GM21576 (cell line): ENCODE data around the gene STRBP.
"Not testable (repeated sequence)": the region's sequence is repeated elsewhere in the genome, so short reads cannot be mapped to it uniquely, and the experiment has no call there.

Source experiments
- ATAC-seq: cut with Tn5 transposase; IDR thresholded peaks from one replicate; pipeline ENCODE4 v1.9.1; 2021; ENCODE audit warnings: mild to moderate bottlenecking, moderate library complexity; ENCODE audit not compliant: unreplicated experiment

STRBP gene

DNA sequence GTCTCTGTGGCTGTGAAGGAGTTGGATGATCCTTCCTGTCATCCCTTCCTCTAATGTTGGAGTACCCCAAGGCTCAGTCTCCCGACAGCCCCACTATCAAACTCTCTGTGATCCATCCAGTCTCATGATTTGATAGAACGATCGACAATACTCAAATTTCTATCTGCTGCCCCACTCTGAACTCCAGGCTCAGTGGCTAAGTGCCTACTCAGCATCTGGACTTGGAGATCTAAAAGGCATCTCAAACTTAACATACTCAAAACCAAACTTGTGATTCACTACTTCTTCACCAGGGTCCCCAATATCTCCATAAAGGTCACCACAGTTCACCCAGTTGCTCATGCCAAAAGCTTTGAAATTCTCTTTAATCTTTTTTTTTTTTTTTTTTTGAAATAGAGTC lies 15.1 kb upstream of the STRBP start:
- ATAC-seq, result no peak

DNA sequence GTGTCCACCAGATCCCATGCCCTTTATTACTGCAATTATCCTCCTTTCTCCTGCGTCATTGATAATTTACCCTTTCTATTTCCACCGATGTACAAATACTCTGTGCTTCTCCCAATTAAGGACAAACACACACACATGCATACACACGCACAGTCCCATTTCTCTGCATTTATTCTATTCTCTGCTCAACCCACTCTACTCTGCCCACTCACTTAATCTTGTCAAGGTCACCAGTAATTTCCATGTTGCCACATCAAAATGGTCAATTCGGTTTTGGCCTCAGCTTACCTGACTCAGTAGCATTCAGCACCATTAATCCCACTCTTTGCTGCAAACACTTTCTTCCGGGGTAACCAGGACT lies 14.6 kb upstream of the STRBP start:
- ATAC-seq, result no peak

DNA sequence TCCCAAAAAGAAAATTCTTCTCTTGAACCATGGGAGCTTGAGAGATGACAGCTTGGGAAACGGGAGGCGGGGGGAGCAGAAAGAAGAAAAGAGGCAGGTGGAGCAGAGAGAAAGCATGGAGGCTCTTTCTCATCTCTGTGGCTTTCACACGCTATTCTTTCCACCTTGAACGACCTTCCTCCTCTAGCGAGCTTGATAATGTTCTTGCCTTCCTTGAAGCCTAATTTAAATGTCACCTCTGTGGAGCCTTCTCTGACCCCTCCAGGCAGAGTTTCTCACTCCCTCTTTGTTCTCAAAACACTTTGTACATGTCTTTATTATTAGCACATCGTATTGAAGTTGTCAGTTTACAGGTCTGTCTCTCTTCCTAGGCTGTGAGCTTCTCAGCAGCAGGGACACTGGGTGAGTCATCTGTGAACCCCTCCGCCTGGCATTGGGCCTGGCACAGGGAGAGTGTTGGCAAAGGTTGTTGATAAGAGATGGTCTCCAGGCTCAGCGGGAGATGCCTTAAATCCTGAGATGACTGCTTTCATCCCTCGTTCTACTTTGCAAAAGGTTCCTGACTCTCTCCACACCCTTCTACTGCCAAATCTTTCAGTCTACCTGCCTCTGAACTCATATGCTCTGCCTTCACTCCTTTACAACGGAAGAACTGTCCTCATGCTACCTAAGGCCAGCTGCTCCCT lies 14.1 kb upstream of the STRBP start:
- no peak for ATAC-seq

DNA sequence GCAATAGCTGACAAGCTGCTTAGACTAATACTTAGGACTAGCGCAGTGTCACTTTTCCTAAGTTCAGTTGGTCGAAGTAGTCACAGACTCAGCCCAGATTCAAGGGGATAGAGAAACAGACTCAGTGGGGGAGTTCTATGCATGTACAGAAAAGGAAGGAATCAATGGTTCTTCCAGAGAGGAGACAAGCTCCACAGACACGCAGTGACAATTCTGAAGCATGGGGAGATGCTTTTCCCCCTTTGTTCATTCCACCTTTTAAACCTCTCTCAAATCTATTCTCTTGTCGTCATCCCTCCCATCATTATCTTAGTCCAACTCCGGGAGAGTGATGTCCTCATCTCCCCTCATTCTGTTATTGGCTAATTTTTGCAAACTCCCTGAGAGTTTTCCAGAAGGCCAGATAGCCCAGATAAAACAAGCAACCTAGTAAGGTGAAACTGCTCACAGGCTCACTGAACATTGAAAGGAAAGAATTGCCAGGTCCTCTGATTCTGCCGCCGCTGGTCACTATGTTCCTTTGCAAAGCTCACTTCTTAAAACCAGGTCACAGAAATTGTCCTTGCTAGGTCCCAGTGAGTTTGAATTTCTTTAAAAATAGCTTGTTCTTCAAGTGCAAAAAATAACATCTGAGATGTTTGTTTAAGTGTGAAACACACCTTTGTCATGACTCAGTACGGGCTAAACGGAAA lies 13.4 kb upstream of the STRBP start:
- no peak for ATAC-seq

DNA sequence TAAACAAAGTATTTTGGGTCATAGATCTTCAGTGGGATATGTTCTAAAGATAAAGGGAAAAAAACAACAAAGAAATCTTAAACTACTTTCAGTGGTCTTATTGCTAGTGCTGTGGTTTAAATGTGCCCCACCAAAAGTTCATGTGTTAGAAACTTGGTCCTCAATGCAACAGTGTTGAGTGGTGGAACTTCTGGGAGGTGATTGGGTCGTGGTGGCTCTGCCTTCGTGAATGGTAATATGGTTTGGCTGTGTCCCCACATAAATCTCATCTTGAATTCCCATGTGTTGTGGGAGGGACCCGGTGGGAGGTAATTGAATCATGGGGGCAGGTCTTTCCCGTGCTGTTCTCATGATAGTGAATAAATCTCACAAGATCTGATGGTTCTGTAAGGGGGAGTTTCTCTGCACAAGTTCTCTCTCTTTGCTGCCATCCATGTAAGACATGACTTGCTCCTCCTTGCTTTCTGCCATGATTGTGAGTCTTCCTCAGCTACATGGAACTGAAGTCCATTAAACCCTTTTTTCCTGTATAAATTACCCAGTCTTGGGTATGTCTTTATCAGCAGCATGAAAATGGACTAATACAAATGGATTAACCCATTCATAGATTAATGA lies 10.6 kb upstream of the STRBP start:
- not testable (repeated sequence) for ATAC-seq

DNA sequence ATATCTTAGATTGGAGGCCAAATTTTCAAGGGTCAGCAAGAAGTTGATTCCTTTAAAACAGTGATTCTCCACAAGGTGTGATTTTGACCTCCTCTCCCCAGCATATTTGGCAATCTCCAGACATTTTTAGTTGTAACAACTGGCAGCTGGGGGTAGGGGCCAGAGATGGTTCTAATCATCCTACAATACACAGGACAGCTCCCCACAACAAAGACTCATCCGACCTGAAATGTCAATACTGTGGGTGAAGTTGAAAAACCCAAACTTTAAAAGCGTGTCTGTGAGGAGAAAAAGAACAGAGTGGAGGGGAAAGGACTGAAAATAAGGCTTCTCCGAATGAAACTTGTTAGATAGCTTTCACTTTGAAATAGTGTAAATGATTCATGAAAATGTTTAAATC lies 10.0 kb upstream of the STRBP start:
- no peak for ATAC-seq

DNA sequence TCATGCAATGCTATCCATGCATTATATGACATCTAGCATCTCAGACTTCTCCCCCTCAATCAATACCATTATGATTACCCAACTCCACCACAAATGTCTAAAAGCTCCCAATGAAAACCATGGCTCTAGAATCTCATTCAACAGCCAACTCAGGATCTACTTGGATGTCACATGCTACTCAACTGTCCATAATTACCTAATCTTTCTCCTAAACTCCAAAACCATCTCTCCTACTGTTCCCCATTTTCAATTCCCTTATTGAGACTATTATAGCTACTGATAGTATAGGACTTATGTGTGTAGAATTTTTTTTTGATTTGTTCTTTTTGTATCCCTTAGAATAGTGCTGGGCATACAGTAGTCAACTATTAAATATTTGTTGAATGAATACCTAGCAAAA lies 8.2 kb upstream of the STRBP start:
- no peak for ATAC-seq

DNA sequence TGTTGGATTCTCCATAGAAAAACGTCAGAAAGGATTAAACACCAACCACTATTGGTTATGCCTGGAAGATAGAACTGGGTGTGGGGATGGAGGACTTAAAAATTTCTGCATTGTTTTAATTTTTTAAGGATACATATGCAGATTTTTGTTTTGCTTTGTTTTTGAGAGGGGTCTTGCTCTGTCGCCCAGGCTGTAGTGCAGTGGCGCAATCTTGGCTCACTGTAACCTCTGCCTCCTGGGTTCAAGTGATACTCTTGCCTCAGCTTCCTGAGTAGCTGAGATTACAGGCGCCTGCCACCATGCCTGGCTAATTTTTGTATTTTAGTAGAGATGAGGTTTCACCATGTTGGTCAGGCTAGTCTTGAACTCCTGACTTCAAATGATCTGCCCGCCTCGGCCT lies 2.7 kb upstream of the STRBP start:
- ATAC-seq, result not testable (repeated sequence)

DNA sequence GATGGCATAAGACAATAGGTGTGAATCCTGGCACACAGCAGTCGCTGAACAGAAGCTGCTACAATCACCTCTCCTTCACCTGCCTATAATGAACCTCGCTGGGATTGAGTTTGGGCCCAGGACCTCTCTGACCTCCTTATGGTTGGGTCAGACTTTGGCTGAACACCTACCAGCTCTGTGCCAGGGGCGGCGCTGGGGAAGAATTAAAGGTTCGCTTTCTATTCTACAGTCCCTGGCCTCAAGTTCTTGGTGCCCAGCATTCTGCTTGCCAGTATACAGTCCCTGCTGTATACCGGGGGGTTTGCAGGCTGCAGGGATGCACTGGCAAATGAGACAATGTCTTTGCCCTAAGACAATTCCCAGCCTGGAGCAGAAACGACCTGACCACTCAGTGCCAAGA lies 895 bp upstream of the STRBP start:
- ATAC-seq, result no peak

DNA sequence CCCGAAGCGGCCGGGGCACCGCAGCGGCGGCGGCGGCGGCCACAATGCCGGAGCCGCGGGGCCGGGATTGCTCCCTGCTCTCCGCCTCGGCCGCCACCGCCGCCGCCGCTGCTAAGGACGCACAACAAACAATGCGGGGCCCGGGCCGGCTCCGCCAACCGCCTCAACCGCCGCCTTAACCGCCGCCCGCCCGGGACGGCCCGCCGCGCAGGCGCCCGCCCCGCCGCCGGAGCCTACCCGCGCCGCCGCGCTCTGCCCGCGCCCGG lies 254 bp downstream of the STRBP start:
- no peak for ATAC-seq

DNA sequence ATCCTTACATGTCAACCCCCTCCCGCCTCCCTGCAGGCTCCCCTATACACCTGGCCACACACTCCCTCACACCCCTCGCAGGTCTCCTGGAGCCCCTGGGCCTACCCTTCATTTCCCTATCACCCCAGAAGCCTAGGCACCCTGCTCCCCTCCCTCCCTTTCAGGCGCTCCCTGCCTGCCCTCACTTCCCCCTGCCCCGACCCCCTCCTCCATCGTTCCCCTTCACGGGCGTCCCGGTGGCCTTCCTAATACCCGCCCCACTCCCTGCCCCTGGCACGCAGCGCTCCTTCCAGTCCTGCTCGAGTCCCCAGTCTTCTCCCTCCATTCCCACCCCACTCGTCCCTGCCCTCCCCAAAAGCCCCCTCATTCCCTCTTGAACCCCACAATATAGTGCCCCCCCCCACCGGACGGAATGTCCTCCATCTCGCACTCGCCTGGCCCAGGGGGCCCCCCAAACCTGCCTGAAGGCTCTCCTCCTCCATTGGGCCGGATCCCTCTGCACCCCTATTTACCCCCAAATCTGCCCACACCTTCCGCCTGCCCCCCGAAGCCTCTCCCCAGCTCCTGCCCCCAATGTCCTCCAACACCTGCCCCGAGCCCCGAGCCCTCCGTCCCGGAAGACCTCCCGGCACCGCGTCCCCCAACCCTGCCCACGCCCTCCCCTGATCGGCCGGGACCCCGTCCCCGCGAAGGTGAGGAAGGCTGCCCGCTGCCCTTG lies 746 bp downstream of the STRBP start:
- ATAC-seq, result no peak

DNA sequence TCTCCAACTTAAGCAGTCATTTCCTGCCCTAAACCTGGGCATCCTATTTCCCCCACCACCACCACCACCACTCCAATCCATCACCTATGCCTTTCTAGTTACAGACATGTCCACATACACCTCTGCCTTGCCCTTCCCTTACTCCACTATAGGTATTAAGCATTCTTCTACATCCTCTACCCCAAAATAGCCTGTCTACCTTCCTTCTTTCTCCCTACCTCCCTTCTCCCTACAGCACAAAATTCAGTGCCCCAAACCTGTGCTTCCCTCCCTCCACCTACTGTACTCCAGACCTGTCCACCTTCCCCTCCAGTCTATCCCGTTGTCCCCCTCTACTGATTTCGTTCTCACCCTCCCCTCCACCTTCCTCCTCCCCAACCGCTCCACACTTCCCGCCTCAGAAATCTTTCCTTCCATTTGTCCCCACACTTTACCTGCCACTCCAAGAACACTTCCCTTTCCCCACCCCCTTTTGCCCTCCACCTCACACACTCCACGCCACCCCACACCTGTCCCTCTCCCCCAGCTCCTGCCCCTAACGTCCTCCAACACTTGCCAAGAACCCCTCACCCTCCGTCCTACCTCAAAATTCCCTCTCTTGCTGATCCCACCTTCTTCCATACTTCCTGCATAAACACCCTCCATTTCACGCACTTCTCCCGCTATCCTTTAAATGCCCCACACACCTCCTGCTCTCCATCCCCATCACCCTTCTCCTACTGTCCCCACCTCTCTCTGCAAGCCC lies 1.6 kb downstream of the STRBP start:
- ATAC-seq, result no peak

DNA sequence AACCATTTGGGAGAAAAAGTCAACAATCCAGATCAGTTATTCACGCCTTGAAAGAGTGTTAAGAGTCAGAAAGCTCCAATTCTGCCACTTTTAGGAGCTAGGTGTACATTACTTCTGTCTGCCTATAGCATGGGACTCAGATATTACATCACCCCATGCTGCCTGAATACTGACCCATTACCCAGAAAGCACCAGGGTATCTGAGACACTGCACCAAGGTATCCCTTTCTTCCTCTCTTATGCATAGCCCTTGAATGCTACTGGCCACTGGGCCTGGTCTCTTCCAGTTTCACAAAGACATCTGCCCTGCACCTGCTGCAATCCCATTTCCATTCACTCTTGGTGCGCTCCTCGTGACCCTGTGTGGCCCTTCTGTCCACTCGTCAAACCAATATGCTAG lies 2.6 kb downstream of the STRBP start:
- no peak for ATAC-seq

DNA sequence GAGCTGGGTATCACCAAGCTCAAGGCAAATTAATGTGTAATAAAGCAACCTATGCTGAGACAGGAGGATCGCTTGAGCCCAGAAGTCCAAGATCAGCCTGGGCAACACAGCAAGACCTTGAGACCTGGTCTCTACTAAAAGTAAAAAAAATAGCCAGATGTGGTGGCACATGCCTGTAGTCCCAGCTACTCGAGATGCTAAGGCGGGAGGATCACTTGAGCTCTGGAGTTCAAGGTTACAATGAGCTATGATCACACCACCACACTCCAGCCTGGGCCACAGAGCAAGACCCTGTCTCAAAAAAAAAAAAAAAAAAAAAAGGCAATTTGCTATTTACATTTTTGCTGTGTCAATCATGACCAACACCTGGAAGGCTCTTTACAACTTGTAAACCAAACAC lies 5.2 kb downstream of the STRBP start:
- no peak for ATAC-seq

DNA sequence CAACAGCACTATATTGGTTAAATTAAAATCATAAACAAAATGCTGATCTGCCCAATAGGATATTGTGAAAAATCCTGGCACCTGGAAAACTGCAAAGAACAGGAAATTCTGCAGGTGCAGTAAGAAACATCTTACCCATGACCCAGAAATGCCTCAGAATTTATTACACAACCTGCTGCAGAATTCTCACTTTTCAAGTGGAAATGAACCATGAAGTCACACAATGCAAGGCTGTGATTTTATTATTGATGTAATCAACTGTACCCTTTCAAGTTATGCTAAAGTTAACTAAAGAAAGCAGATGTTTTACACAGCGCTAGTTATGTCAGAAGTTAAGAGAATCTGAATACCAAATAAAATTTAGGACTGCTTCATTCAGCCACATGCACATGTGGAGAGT lies 6.0 kb downstream of the STRBP start:
- no peak for ATAC-seq

DNA sequence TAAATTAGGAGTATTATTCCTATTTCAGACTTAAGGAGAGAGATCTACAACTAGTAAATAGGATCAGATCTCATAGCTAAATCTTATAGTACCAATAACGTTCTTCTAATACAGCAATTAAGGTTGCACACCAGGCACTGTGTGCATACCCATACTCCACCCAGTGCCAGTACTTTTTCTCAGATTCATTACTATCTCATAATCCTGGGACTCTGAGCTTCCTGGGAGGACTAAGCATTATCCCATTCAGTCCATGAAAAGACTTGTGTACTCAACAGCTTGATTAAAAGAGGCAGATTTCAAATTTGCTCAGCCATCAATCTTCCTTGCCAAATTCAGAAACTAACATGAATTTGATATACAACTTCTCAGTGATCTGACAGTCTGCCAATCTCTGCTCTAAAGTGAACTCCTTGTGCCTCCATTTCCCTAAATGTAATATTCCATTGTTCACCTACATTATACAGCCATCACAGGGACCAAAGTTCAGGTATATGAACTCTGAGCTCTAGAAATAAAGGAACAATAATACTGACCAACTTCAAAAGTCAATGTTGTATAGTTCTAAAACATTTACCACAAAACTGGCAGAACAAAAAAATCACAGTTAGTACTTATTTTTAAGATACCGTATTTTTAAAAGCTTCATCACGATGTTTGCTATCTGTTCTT lies 7.2 kb downstream of the STRBP start:
- ATAC-seq, result no peak

DNA sequence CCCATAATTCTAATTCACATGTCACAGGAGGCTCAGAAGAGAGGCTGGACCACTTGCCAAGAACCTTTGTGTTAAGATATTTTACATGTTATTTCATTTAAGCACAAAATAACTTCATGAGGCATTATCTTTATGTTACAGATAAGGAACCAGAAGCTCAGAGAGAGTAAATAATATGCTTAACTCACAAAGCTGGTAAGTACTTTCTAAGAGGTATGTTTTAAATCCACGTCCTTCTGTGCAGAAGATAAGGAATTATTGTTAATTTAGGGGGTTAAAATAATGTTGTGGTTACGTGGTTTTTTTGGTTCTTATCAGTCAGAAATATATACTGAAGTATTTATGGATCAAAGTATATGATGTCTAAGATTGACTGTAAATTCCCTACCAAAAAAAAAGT lies 8.0 kb downstream of the STRBP start:
- ATAC-seq, result no peak

DNA sequence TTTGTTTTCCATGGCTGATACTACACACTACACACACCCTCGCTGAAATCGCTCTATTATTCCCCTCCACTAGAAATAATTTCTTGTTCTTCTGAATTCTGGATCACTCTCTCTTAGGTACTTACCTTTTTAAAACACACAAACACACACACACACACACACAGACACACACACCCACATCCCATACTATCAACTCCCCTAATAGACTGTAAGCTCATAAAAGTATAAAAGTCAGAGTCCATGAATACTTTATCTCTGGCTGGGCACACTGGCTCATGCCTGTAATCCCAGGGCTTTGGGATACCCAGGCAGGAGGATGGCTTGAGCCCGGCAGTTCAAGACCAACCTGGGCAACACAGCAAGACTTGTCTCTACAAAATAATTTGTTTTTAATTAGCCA lies 11.1 kb downstream of the STRBP start:
- no peak for ATAC-seq

DNA sequence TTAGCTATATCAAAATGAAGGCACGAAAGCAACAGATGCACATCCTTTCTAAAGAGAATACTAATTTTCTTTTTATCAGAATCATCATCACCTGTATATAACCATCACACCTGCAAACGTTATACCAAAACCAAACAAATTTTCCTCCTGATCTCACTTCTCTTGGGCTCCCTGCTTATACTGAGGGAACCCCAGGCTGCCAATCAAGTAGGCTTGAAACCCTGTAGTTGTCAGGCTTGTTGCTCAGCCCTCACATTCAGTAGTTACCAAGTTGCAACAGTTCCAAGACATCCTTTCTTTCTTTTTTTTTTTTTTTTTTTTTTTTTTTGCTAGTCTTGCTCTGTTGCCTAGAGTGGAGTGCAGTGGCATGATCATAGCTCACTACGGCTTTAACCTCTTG lies 12.7 kb downstream of the STRBP start:
- ATAC-seq, result no peak

DNA sequence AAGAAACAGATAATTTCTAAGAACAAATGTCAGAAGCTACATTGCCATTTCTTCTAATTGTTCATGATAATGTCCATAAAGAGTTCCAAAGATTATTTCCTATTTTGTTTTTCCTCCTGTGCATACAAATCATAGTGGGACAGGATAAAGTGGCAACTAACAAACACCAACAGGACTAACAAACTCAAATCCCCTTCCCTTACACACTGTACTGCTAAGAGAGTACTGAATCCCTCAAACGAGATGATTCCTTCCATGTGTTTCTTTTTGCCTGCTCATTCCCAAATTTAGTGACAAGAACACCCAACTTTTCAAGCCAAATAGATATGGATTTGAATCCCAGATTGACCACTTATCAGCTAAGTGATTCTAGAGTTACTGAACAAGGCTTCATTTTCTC lies 15.2 kb downstream of the STRBP start:
- ATAC-seq, result no peak

DNA sequence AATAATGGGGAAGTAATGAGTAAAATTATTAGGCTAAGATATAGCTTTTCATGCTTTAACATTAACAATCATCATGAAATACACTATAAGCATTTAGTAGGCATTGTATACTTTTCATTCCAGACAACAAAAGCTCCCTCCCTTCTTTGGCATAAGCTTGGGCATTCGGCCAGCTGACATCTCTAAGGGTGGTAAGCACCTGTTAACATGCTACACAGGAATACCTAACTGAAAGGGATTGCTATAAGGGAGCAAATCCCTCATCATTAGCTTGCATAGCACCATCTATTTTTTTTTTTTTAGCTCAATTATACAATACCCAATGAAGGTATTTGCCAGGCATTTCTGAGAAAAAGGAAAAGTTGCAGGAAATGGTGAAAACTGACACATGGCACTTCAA lies 16.6 kb downstream of the STRBP start:
- ATAC-seq, result no peak
